IPS-18c (cell line): Measurements from ENCODE around the gene MAD1L1.
"Not testable (repeated sequence)": the region's sequence is repeated elsewhere in the genome, so short reads cannot be mapped to it uniquely, and the experiment has no call there.

Experiments used
- H3K4me3 ChIP-seq: 2 replicates; pipeline ENCODE4 v1.7.0; 2013; ENCODE audit warnings: low read depth, mild to moderate bottlenecking, low read length, moderate library complexity; ENCODE audit not compliant: insufficient read depth
- H3K9me3 ChIP-seq: one replicate; pipeline ENCODE4 v1.6.1; 2013; ENCODE audit warnings: mild to moderate bottlenecking, low read length, moderate library complexity; ENCODE audit not compliant: control insufficient read depth, insufficient read depth

The MAD1L1 gene

DNA sequence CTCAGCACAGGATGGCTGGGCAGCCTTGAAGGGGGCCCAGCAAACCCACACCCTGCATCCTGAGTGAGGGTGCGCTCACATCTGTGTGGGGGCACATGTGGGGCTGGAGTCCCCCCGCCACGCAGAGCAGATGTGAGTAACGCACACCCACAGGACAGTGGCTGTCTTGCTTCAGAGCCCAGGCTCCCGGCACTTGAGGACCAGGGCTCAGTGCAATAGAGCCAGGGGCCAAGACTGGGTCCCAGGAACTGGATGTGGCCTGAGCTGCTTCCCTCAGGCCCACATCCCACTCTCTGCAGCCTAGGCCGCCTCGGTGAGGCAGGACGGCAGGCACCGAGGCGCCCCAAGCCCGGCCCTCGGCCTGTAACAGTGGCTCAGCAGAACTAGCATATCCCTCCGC is 159.9 kb downstream of the MAD1L1 start:
- no peak overlapping the region for H3K4me3 ChIP-seq
- no peaks in the 10 kb centered on the region for H3K9me3 ChIP-seq

DNA sequence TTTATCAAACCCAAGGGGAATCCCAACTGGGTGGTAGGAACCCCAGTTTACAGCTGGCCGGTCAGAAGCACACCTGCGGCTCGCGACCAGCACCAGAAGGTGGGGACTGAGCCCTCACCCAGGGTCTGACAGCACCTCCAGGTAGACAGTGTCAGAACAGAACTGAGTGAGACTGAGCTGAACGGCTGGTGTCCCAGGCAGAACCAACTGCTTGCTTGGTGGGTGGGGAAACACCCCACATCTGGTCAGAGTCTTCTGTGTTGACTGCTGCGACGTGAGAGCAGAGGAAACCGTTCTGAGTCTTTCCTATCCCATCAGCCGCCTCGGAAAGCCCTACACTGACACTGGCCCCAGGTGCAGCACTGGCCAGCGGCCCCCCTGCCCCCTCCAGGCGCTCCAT is 160.7 kb downstream of the MAD1L1 start:
- no peaks in the 10 kb centered on the region for H3K9me3 ChIP-seq
- no peak overlapping the region for H3K4me3 ChIP-seq

DNA sequence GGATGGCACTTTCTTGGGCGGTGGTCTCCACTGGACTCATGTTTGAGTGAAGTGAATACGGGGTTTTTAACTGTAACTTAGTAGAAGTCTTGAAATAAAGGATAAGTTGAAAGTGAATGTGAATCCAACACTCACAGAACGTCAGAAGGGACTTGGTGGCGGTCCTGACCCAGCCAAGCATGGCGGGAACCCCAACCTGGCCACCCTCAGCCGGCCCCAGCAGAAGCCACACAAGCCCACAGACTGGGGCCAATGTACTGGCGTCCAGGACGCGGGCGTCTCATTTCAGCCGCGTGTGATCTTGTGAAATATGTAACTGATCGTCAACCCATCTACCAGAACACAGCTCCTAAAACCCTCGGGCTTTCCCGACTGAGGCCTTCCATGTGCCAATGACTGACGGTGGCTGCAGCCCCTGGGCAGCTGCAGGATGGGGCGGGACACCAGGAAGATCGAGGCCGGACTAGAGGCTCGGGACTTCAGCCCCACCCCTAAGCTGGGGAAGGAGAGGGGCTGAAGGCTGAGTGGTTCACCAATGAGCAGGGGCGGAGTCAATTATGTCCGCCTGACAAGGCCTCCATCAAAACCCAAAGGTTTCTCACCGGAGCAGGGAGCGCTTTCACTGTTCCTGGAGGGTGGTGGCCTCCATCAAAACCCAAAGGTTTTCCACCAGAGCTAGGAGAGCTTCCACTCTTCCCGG is 161.5 kb downstream of the MAD1L1 start:
- H3K4me3 ChIP-seq = no peak overlapping the region
- no peaks in the 10 kb centered on the region for H3K9me3 ChIP-seq

DNA sequence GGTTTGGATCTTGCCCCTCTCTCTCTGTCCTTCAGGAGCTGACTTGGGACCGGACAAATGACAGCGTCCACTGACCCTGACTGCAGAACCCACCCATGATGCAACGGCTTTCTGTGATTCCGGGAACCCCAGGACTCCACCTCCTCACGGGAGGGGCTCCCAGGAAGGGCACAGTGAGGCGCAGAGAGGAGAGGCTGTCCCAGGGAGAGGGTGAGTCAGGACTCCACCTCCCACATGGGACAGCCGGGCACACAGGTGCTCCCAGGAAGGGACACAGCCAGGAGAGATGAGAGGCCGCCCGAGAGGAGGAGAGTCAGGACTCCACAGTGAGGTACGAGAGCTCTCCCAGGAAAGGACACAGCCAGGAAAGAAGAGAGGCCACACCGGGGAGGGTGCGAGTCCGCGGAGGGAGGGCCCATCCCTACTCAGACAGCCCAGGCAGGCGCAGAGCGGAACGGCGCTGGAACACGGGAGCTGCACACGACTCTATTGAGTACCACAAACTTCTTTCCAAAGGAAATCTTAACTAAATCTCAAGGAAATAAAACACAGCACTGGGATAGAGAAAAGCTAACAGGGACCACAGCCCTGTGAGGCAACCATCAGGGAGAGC is 162.5 kb downstream of the MAD1L1 start:
- no peaks in the 10 kb centered on the region for H3K9me3 ChIP-seq

DNA sequence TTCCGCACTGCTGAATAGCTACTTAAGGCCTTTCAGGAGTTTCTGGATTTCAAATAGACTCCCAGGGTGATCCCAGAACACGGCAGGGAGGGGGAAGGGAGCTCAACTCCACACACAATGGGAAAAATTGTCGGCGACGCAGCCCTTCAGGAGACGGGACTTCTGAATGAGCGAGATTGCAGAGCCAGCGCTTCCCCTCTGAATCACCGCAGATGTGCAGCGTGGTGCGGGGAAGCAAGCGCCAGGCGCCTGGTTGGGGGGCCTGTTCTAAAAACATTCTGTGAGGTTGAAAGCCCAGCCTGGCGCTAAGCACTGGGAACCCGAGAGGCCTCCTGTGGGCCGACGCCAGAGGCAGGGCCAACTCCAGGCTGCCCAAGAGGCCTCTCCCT is 163.3 kb downstream of the MAD1L1 start:
- Histone ChIP-seq H3K9me3 (no peaks in the 10 kb centered on the region), H3K4me3 (no peak overlapping the region)

More for the DNA sequence above, 162.5 kb downstream of the MAD1L1 start:
- no peak overlapping the region for H3K4me3 ChIP-seq

DNA sequence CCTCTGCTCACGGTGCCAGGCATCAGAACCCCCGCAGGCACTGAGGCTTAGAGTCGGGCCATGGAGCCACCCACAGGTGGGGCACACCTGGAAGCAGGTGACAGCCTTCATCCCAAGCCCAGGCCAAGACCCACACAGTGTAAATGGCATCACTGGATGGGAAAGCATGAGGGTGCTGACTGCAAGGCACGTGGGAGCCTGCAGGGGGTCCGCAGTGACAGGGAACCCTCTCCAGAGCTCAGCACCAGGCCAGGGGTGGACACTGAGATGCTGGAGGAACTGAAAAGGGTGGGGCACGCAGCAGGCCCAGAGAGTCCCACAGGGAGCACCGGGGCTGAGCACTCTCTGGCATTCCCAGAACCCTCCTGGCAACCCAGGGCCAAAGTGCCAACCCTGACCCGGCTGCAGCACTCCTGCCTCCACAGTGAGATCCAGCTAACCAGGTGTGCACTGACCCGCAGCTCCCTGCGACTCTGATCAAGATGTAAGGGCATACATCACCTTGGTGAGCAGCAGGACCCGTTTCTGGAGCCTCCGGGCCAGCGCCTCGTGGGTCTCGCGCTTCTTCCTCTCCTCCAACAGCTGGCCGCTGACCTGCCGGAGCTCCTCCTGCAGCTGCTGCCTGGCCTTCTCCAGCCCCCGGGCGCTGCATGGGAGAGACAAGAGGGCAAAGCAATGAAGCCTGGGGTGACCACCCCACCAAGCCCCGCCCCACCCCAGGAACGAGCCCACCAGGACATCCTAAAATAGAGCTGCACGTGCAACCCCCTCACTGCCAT is 163.9 kb downstream of the MAD1L1 start:
- H3K4me3 ChIP-seq = no peak overlapping the region

DNA sequence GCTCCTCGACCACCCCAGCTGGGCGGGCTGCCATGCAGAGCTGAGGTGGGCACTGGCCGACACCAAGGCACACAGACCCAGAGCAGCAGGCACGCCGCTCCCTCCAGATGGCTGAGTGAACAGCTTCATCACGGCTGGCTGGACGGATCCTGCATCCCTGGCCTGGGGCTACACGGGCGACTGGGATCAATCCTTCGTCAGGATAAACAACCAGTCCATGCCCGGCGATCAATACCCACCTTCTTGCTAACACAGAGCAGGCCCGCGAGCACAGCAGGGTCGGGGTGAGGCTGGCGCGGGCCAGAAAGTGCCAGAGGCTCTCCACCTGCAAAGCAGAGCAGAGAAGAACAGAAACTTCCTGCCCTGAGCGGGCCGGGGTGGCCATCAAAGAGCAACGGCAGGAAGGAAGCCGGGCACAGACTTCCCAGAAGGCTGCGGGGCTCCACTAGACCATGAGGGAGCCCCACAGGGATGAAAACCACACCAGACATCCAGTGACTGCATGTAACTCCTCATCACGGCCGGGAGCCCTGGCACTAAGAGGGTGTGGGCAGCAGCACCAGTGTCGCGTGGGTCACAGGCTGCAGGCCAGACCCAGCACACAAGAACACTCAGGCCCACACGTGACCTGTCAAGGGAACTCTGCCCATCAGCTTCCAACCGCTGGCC is 166.4 kb downstream of the MAD1L1 start:
- H3K9me3 ChIP-seq = no peaks in the 10 kb centered on the region
- no peak overlapping the region for H3K4me3 ChIP-seq

More for the DNA sequence above, 163.9 kb downstream of the MAD1L1 start:
- H3K9me3 ChIP-seq = no peaks in the 10 kb centered on the region

DNA sequence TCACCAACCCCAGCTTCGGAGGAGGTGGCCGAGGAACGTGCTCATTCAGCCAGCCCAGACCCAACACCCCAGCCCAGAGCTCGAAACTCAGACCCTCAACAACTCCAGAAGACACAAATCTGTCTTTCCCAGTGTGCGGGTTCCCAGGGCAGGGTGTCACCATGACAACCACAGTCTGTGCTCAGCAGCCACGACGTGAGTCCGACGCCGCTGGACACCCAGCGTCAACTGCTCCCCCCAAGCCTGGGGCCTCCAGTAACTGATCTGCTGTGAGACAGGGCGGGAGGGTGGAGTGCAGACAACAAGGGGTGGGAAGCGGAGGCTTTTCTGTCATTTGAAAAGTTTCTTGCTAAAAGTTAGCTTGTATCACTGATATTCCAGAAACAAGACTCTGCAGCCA is 167.2 kb downstream of the MAD1L1 start:
- Histone ChIP-seq H3K4me3 (no peak overlapping the region), H3K9me3 (no peaks in the 10 kb centered on the region)

DNA sequence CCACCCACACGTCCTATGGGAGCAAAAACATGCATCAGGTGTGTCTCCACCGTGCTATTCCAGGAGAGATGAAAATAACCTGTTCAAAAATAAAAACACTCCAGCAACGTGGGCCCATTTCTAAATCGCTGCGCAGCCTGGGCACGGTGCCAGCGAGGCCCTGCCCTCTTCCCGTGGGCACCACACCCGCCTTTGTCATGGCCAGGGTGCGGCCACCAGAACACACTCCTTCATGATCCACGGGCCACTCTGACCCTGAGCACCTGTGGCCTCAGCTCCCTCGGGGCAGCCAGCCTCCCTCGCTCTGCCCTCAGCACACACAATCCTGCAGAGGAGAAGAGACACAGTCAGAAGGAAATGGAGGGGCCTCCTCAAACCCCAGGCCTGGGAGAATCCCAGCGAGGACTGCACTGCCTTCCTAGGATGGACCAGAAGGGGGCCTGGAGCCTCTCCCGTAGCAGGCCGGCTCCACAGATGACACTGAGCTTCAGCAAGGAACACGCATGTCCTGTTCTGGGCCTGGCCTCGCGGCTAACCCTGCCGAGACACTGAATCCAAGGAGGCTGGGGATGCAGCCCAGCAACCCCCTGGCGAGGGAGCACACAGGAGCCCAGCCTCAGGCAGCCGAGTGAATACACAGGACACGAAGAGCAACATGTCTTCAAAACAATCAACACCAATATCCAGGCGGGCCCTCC is 169.0 kb downstream of the MAD1L1 start:
- Histone ChIP-seq H3K9me3 (no peaks in the 10 kb centered on the region), H3K4me3 (no peak overlapping the region)

DNA sequence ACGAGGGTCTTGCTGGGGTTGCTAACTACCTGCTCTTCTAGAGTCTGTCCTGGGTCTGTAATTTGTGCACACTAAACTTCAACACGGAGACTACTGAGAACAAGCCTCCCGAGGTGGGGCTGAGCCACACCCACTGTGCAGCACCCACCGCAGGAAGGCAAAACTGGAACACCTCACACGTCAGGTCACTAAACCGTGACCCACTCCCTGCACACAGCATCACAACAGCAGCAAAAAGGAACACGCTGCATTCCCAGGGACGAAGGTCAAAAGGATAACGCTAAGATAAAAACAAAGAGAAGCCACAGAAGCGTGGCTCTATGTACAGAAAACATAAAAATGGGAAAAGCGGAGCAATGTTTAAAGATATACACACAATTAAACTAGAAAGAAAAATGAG is 170.1 kb downstream of the MAD1L1 start:
- no peaks in the 10 kb centered on the region for H3K9me3 ChIP-seq
- H3K4me3 ChIP-seq = no peak overlapping the region

DNA sequence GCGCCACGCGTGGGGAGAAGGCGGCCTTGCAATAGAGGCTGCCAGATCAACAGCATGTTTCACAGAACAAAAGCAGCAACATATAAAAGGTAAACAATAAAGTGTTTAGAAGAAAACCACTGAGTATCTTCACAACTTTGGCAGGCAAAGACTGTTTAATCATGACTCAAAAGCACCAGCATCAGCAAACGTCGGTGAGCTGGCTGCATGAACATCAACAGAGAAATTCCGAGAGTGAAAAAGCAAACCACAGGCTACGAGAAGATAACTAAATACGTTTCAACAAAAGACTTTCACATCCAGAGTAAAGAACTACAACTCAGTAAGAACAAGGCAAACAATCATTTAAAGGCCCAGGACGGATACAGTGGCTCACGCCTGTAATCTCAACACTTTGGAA is 172.0 kb downstream of the MAD1L1 start:
- no peaks in the 10 kb centered on the region for H3K9me3 ChIP-seq
- H3K4me3 ChIP-seq = no peak overlapping the region

DNA sequence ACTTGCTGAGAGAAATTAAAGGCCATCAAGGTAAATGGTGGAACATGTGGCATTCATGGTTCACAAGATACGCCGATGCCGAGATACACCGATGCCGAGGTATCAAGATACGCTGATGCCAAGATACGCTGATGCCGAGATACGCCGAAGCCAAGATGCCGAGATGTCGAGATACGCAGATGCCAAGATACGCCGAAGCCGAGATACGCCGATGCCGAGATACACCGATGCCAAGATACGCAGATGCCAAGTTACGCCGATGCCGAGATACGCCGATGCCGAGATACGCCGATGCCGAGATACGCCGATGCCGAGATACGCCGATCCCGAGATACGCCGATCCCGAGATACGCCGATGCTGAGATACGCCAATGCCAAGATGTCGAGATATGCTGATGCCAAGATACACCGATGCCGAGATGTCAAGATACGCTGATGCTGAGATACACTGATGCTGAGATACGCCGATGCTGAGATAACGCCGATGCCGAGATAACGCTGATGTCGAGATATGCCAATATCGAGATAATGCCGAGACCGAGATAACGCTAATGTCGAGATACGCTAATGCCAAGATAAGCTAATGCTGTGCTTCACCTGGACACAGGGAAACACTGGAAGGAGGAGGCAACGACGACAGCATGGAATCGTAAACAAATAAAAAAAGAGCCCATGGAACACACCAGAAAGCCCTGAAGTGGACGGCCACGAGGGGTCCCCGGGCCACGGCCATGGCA is 172.6 kb downstream of the MAD1L1 start:
- Histone ChIP-seq H3K4me3 (no peak overlapping the region), H3K9me3 (no peaks in the 10 kb centered on the region)

DNA sequence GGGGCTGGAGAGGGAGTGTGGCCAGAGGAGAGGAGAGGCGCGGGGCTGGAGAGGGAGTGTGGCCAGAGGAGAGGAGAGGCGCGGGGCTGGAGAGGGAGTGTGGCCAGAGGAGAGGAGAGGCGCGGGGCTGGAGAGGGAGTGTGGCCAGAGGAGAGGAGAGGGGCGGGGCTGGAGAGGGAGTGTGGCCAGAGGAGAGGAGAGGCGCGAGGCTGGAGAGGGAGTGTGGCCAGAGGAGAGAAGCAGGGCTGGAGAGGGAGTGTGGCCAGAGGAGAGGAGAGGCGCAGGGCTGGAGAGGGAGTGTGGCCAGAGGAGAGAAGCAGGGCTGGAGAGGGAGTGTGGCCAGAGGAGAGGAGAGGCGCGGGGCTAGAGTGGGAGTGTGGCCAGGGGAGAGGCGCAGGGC is 174.5 kb downstream of the MAD1L1 start:
- H3K4me3 ChIP-seq, H3K9me3 ChIP-seq: not testable (repeated sequence)

DNA sequence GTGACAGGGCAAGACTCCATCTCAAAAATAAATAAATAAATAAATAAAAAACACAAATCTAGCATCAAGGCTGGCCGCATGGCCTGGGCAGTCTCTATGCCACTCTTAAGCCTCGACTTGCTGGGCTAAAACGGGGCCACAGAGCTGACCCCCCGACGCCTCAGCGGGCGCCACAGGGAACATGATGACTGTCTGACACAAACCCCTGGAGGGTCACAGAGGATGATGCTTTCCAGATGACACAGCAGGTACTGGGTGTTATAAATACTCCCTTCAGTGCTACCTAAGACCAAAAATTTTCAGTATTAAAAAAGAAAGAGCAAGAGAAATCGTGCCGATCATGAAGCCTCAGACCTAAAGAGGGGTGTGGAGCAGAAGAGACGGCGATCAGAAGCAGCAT is 176.8 kb downstream of the MAD1L1 start:
- H3K4me3 ChIP-seq = no peak overlapping the region
- no peaks in the 10 kb centered on the region for H3K9me3 ChIP-seq

DNA sequence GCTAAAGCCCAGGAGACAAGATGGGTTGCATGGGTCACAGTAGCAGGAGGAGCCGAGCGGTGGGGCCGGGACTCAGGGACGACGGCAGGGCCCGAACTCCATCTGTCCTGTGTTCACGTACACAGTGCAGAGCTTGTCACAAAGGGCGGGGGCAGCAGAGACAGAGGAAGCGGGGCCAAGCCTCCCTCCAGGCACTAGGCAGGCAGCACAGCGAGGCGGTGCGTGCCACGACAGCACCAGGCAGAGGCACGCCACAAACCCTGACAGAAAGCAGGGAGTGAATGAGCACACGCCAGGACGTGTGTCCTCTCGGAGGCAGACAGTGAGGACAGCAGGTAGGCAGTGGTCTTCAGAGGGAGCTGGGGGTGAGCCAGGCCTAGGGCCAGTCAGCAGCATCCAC is 177.8 kb downstream of the MAD1L1 start:
- no peaks in the 10 kb centered on the region for H3K9me3 ChIP-seq
- no peak overlapping the region for H3K4me3 ChIP-seq

DNA sequence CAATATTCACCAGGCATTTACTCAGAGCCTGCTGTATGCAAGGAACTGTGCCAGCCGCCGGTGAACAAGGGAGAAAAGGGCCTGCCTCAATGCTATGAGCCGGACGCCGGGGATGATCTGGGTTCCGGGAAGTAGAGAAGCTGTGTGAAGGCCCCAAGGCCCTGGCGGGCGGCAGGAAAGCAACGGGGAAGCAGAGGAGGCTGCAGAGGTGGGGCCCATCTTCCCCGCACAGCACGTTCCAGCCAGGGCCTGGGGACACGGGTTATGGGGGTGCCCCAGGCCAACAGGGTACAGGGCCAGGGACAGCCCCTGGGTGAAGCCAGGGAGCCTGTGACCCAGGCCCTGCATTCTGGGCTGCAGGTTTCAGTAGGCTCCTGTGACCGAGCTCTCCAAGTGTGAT is 179.3 kb downstream of the MAD1L1 start:
- H3K9me3 ChIP-seq = no peaks in the 10 kb centered on the region
- no peak overlapping the region for H3K4me3 ChIP-seq

DNA sequence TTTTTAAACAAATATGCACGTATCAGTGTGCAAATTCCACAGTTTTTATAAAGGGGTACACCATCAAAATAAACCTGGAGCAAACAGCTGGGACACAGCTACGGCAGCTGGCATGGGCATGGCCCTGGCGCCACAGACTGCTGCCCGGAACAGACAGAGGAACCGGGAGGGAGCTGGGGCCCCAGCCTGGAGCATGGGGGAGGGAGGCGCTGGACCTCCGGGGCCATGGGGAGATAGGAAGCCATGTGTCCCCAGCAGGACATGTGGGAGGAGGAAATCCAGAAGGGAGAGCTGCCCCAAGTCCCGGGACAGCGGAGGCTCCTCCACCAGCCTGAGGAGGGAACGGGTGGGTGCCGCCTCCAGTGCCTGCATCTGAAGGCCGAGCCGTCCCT is 180.1 kb downstream of the MAD1L1 start:
- H3K9me3 ChIP-seq = no peaks in the 10 kb centered on the region
- H3K4me3 ChIP-seq = no peak overlapping the region
